Fibroblast of lung (primary cell): ENCODE data around the gene RABGAP1L. TPM values are rescaled to one million over a fixed set of nuclear protein-coding genes. Genes with fewer than 3 reads are reported as not detected.

Source experiments
- DNase-seq, 2 donors: peaks; one replicate each; pipeline versions ENCODE4 v3.0.0 to v3.0.0-alpha.2; 2010; ENCODE audit warnings: low read depth in 2 of 2
- H2AFZ ChIP-seq: 2 replicates; pipeline ENCODE4 v1.5.1; 2012; ENCODE audit warnings: low read length, control low read depth, inconsistent platforms
- H3K27ac ChIP-seq: 2 replicates; pipeline ENCODE4 v1.5.1; 2011; ENCODE audit warnings: low read length, control low read depth; ENCODE audit not compliant: insufficient read depth
- H3K27me3 ChIP-seq: 2 replicates; pipeline ENCODE4 v1.5.1; 2011; ENCODE audit warnings: mild to moderate bottlenecking, low read length; ENCODE audit not compliant: control insufficient read depth, insufficient read depth
- H3K36me3 ChIP-seq: 2 replicates; pipeline ENCODE4 v1.5.1; 2011; ENCODE audit warnings: low read length; ENCODE audit not compliant: control insufficient read depth, insufficient read depth
- H3K4me1 ChIP-seq: 2 replicates; pipeline ENCODE4 v1.5.1; 2011; ENCODE audit warnings: low read length; ENCODE audit not compliant: control insufficient read depth, insufficient read depth; ENCODE audit errors: extremely low read depth
- H3K4me2 ChIP-seq: 2 replicates; pipeline ENCODE4 v1.5.1; 2011; ENCODE audit warnings: low read length, control low read depth; ENCODE audit not compliant: insufficient read depth; ENCODE audit errors: extremely low read depth
- H3K4me3 ChIP-seq, 4 experiments: fragments of 200-600 bp in 1 of 4; sonication (generic) in 1 of 4; replicated peaks in 1 of 4; 2 replicates each; pipeline ENCODE4 v1.5.1; 2011 to 2016; ENCODE audit warnings: low read length in 4 of 4, low read depth in 3 of 4, mild to moderate bottlenecking in 3 of 4, control low read depth in 2 of 4, inconsistent platforms in 1 of 4, mixed read lengths in 1 of 4; ENCODE audit not compliant: insufficient read depth in 1 of 4; ENCODE audit errors: control extremely low read depth in 1 of 4
- H3K79me2 ChIP-seq: 2 replicates; pipeline ENCODE4 v1.5.1; 2012; ENCODE audit warnings: mild to moderate bottlenecking, low read length, inconsistent platforms; ENCODE audit not compliant: control insufficient read depth, insufficient read depth
- H3K9ac ChIP-seq: 2 replicates; pipeline ENCODE4 v1.5.1; 2011; ENCODE audit warnings: mild to moderate bottlenecking, low read length, control low read depth; ENCODE audit not compliant: insufficient read depth
- H3K9me3 ChIP-seq: 2 replicates; pipeline ENCODE4 v1.5.1; 2012; ENCODE audit warnings: low read depth, low read length; ENCODE audit not compliant: control insufficient read depth, insufficient read depth
- H4K20me1 ChIP-seq: 2 replicates; pipeline ENCODE4 v1.5.1; 2011; ENCODE audit warnings: low read length; ENCODE audit not compliant: control insufficient read depth, insufficient read depth; ENCODE audit errors: extremely low read depth
- CTCF ChIP-seq, 2 donors: IDR thresholded peaks in 1 of 2; conservative IDR thresholded peaks in 1 of 2; 1 replicate in 1 of 2; 2 replicates in 1 of 2; pipeline ENCODE4 v1.5.1; 2011 to 2012; ENCODE audit warnings: low read length in 2 of 2, control low read depth in 1 of 2, inconsistent platforms in 1 of 2, low read depth in 1 of 2, mild to moderate bottlenecking in 1 of 2
- EZH2 ChIP-seq: IDR thresholded peaks from 2 replicates; pipeline ENCODE4 v1.5.1; 2012; ENCODE audit warnings: low read length, control low read depth, mild to moderate bottlenecking; ENCODE audit errors: missing control alignments
- polyA plus RNA-seq, 2 donors: library from polyadenylated mRNA; depleted of rRNA in 1 of 2; stranded (reverse) in 1 of 2; unstranded in 1 of 2; fragments of >200 nt; gene quantifications; 2 replicates each; pipeline ENCODE4 v1.2.1, GENCODE V29; 2011 to 2012; ENCODE audit warnings: missing spikeins in 1 of 2
- total RNA-seq: library from RNA; depleted of rRNA; stranded (reverse); fragments of >200 nt; gene quantifications from 2 replicates; pipeline ENCODE4 v1.2.1, GENCODE V29; 2014

The RABGAP1L gene
- total and polyA plus RNA-seq, 2 donors (not counting 1 experiment from before 2014, with no cell fraction given), result 33.8 to 36.5 TPM

- Histone ChIP-seq H3K4me1 (no peaks in the 10 kb centered on the region), H3K9ac (no peak overlapping the region), H3K4me2 (no peak overlapping the region), H3K4me3 (no peak overlapping the region), H3K79me2 (no peaks in the 10 kb centered on the region), H4K20me1 (no peaks in the 10 kb centered on the region), H3K27me3 (no peaks in the 10 kb centered on the region), H2AFZ (no peak overlapping the region), H3K27ac (no peak overlapping the region), H3K9me3 (no peaks in the 10 kb centered on the region), H3K36me3 (no peaks in the 10 kb centered on the region)
- DNase-seq, result no peak
- TF ChIP-seq EZH2, result no peak
- TF ChIP-seq CTCF (conservative IDR thresholded peaks at IDR 0.05 in 1 of 2, IDR thresholded peaks at IDR 0.05 in 1 of 2; ENCODE audit: low read depth in 1 of 2, low read length in 2 of 2), result no peak
Observed at GRCh38 chr1:174194461-174194860, 35.1 kb downstream of the RABGAP1L start.

- Histone ChIP-seq H3K4me3 (no peak overlapping the region), H3K4me1 (no peaks in the 10 kb centered on the region), H3K9me3 (no peaks in the 10 kb centered on the region), H3K27me3 (no peaks in the 10 kb centered on the region), H3K79me2 (no peaks in the 10 kb centered on the region), H3K27ac (no peak overlapping the region), H2AFZ (no peak overlapping the region), H3K4me2 (no peak overlapping the region), H4K20me1 (no peaks in the 10 kb centered on the region), H3K9ac (no peak overlapping the region), H3K36me3 (no peaks in the 10 kb centered on the region)
- TF ChIP-seq CTCF (conservative IDR thresholded peaks at IDR 0.05 in 1 of 2, IDR thresholded peaks at IDR 0.05 in 1 of 2; ENCODE audit: low read depth in 1 of 2, low read length in 2 of 2) (no peak), EZH2 (no peak)
- DNase-seq, result no peak
Observed at GRCh38 chr1:174197088-174197487, 37.8 kb downstream of the RABGAP1L start.

GRCh38 chr1:174197547-174197946, 38.2 kb downstream of the RABGAP1L start:
- H3K9ac ChIP-seq, result no peak overlapping the region
- H4K20me1 ChIP-seq, result no peaks in the 10 kb centered on the region
- H3K79me2 ChIP-seq, result no peaks in the 10 kb centered on the region
- no peak overlapping the region for H2AFZ ChIP-seq
- no peak for DNase-seq
- no peaks in the 10 kb centered on the region for H3K4me1 ChIP-seq
- no peak overlapping the region for H3K4me2 ChIP-seq
- H3K27ac ChIP-seq, result no peak overlapping the region
- TF ChIP-seq CTCF (conservative IDR thresholded peaks at IDR 0.05 in 1 of 2, IDR thresholded peaks at IDR 0.05 in 1 of 2; ENCODE audit: low read depth in 1 of 2, low read length in 2 of 2) (no peak), EZH2 (no peak)
- no peak overlapping the region for H3K4me3 ChIP-seq
- no peaks in the 10 kb centered on the region for H3K9me3 ChIP-seq
- no peaks in the 10 kb centered on the region for H3K36me3 ChIP-seq
- no peaks in the 10 kb centered on the region for H3K27me3 ChIP-seq
